ENCODE data around the gene GSKIP.

GSKIP gene

DNA sequence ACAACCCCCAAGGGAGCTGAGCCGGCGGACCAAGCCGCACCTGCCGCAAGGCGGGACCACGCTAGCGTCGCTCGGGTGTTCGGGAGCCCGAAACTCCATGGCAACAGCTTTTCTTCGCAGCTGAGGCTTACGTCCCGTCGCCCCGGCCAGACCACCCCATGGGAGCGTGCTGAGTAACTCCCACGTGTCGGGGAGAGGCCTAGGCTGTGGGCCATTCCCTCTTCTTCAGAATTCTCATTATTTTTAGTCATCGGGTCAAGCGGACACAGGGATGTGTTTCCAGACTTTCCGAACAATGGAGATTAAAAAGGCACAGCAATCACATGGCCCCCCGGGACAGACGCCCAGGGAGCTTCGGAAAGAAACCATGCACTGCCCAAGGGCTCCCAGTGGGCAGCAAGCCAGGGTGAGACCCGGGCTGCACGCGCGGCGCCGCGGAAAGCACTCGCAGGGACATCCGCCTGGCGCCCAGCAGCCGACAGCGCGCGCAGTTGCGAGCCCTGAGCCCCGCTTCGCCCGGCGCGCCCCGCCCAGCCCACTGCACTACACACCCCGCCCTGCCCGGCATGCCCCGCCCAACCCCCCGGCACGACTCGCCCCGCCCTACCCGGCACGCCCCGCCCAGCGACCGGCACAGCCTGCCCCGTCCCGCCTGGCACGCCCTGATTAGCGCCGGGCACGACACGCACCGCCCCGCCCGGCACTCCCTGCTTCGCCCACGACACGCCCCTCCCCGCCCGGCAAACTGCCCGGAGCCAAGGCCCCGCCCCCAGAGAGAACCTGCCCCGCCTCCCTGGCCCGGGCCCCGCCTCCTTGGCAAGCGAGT lies 28.2 kb downstream of the GSKIP start:
- DNase-seq (ENCODE audit: extremely low read depth, insufficient read length): peak; percentile 96
- TF ChIP-seq, protein P1, sequence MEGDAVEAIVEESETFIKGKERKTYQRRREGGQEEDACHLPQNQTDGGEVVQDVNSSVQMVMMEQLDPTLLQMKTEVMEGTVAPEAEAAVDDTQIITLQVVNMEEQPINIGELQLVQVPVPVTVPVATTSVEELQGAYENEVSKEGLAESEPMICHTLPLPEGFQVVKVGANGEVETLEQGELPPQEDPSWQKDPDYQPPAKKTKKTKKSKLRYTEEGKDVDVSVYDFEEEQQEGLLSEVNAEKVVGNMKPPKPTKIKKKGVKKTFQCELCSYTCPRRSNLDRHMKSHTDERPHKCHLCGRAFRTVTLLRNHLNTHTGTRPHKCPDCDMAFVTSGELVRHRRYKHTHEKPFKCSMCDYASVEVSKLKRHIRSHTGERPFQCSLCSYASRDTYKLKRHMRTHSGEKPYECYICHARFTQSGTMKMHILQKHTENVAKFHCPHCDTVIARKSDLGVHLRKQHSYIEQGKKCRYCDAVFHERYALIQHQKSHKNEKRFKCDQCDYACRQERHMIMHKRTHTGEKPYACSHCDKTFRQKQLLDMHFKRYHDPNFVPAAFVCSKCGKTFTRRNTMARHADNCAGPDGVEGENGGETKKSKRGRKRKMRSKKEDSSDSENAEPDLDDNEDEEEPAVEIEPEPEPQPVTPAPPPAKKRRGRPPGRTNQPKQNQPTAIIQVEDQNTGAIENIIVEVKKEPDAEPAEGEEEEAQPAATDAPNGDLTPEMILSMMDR (IDR thresholded peaks at IDR 0.05; ENCODE audit: insufficient read depth, low read length, poor library complexity, severe bottlenecking): no peak
- Histone ChIP-seq H3K4me3 (replicated peaks; ENCODE audit: low read depth, low read length) (peak overlapping the region; percentile 81), H3K27me3 (replicated peaks; ENCODE audit: control insufficient read depth, insufficient read depth, low read length) (no peaks in the 10 kb centered on the region; the same call in 1 of the 2 replicates), H3K36me3 (ENCODE audit: control insufficient read depth, insufficient read depth, low read length) (no peaks in the 10 kb centered on the region)

DNA sequence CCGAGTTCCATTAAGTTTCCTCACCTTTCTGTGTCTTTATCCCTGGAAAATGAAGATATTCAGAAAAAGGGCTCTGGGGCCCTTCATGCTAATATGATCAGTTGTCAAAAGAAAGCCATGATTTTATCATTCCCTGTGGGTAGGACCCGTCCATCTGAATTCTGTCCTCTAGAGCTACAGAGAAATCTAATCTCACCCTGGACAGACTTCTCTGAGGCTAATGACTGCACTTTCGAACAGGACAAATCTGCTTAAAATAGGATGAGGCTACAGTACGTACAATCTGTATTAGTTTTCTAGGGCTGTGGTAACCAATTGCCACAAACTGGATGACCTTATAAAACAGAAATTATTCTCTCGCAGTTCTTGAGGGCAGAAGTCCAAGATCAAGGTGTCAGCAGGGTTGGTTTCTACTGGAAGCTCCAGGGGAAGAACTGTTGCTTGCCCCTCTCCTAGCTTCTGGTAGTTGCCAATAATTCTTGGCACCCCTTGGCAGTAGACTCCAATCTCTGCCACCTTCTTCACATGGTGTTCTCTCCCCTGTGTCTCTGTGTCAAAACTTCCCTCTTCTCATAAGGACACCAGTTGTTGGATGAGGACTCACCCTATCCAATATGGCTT lies 29.9 kb downstream of the GSKIP start:
- H3K4me3 ChIP-seq (replicated peaks; ENCODE audit: low read depth, low read length): no peak overlapping the region
- DNase-seq (ENCODE audit: extremely low read depth, insufficient read length): no peak
- no peaks in the 10 kb centered on the region for H3K36me3 ChIP-seq (ENCODE audit: control insufficient read depth, insufficient read depth, low read length)
- no peaks in the 10 kb centered on the region; the same call in 1 of the 2 replicates for H3K27me3 ChIP-seq (replicated peaks; ENCODE audit: control insufficient read depth, insufficient read depth, low read length)
- TF ChIP-seq, protein P1 (IDR thresholded peaks at IDR 0.05; ENCODE audit: insufficient read depth, low read length, poor library complexity, severe bottlenecking): no peak

DNA sequence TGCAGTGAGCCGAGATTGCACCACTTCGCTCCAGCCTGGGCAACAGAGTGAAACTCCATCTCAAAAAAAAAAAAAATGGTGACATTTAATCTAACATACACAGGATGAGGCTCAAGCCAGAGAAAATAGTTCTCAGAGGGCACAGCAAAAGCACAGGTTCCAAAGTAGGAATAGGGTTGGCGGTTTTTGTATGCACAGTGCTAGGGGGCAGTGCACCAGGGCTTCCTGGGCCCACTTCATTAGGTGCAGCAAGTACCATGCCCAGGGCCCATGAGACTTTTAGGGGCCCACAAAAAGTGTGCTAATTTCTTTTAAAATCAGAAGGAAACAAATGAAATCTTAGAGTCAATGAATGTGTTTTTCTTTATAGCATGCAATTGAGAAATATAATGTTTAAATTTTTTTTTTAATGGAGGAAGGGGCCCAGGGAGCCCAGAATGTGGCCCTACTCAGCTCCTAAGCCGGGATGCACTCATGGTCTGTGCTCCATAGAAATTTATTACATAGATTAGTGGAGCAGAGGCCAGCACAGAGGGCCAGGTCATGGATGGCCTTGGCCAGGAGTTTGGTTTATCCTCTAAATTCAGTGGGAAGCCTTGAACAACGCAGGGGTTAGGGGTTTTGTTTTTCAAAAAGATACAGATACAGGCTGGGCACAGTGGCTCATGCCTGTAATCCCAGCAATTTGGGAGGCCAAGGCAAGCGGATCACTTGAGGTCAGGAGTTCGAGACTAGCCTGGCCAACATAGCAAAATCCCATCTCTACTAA lies 30.9 kb downstream of the GSKIP start:
- no peaks in the 10 kb centered on the region for H3K36me3 ChIP-seq (ENCODE audit: control insufficient read depth, insufficient read depth, low read length)
- TF ChIP-seq, protein P1 (IDR thresholded peaks at IDR 0.05; ENCODE audit: insufficient read depth, low read length, poor library complexity, severe bottlenecking): no peak
- DNase-seq (ENCODE audit: extremely low read depth, insufficient read length): no peak
- H3K4me3 ChIP-seq (replicated peaks; ENCODE audit: low read depth, low read length): no peak overlapping the region
- H3K27me3 ChIP-seq (replicated peaks; ENCODE audit: control insufficient read depth, insufficient read depth, low read length): no peaks in the 10 kb centered on the region; the same call in 1 of the 2 replicates

DNA sequence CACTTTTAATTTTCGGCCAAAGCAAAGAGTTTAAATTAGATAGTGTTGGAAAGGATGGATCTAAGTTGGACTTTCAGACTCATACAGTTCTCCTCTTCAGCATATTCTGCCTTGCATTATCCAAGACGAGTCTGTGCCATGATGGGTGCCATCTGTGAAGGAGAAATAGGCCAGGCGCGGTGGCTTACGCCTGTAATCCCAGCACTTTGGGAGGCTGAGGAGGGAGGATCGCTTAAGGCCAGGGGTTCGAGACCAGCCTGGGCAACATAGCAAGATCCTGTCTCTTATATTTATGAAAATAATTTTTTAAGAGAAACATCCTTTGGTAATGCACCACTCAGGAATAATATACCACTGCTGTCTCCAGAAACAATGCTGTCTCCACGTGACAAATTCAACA lies 35.1 kb downstream of the GSKIP start:
- H3K4me3 ChIP-seq (replicated peaks; ENCODE audit: low read depth, low read length): no peak overlapping the region
- TF ChIP-seq, protein P1 (IDR thresholded peaks at IDR 0.05; ENCODE audit: insufficient read depth, low read length, poor library complexity, severe bottlenecking): no peak
- H3K36me3 ChIP-seq (ENCODE audit: control insufficient read depth, insufficient read depth, low read length): no peaks in the 10 kb centered on the region
- no peaks in the 10 kb centered on the region; the same call in 1 of the 2 replicates for H3K27me3 ChIP-seq (replicated peaks; ENCODE audit: control insufficient read depth, insufficient read depth, low read length)
- no peak for DNase-seq (ENCODE audit: extremely low read depth, insufficient read length)

DNA sequence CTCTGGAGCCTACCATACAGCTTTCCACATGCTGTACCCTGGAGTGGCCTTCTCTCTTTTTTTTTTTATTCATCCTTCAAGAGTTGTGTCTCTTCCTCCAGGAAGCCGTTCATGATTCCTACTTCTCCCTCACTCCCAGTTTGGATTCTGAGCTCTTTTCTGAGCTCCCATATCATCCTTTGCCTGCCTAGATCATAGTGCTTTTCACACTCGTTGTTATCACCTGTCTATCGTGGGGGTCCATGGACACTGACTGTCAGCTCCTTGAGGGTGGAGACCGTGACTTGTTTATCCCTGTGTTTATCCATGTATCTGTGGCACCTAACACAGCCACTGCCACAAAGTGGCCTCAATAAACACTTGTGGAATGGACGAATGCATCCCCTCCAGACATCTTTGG lies 35.6 kb downstream of the GSKIP start:
- Histone ChIP-seq H3K27me3 (replicated peaks; ENCODE audit: control insufficient read depth, insufficient read depth, low read length) (no peaks in the 10 kb centered on the region; the same call in 1 of the 2 replicates), H3K36me3 (ENCODE audit: control insufficient read depth, insufficient read depth, low read length) (no peaks in the 10 kb centered on the region), H3K4me3 (replicated peaks; ENCODE audit: low read depth, low read length) (no peak overlapping the region)
- DNase-seq (ENCODE audit: extremely low read depth, insufficient read length): no peak
- TF ChIP-seq, protein P1 (IDR thresholded peaks at IDR 0.05; ENCODE audit: insufficient read depth, low read length, poor library complexity, severe bottlenecking): no peak
